Measurements from ENCODE around the gene DNAJC11.
"Not testable (repeated sequence)": the region's sequence is repeated elsewhere in the genome, so short reads cannot be mapped to it uniquely, and the experiment has no call there.

Gene DNAJC11

GRCh38 chr1:6701437-6702153 lies at the start of gene DNAJC11:
Gene DNAJC11, minus strand, starts transcription at chr1:6701816. Its CDS starts 16 bp downstream, at chr1:6701800.
- DNase-seq = peak; percentile 87

GRCh38 chr1:6750490-6750889 lies 48.9 kb upstream of the DNAJC11 start:
- DNase-seq = no peak

- no peak for DNase-seq
Measured at GRCh38 chr1:6747674-6748073, 46.1 kb upstream of the DNAJC11 start.

- no peak for DNase-seq
Measured at GRCh38 chr1:6745073-6745472, 43.5 kb upstream of the DNAJC11 start.

GRCh38 chr1:6743189-6744101 lies 41.8 kb upstream of the DNAJC11 start:
- DNase-seq = no peak

- DNase-seq = not testable (repeated sequence)
Measured at GRCh38 chr1:6742676-6743188, 41.1 kb upstream of the DNAJC11 start.

- DNase-seq = no peak
Measured at GRCh38 chr1:6738987-6739676, 37.5 kb upstream of the DNAJC11 start.

GRCh38 chr1:6732942-6733341 lies 31.3 kb upstream of the DNAJC11 start:
- no peak for DNase-seq

GRCh38 chr1:6731905-6732304 lies 30.3 kb upstream of the DNAJC11 start:
- no peak for DNase-seq

GRCh38 chr1:6730880-6731279 lies 29.3 kb upstream of the DNAJC11 start:
- DNase-seq = no peak

GRCh38 chr1:6730473-6730872 lies 28.9 kb upstream of the DNAJC11 start:
- no peak for DNase-seq

- no peak for DNase-seq
Measured at GRCh38 chr1:6727535-6727934, 25.9 kb upstream of the DNAJC11 start.

GRCh38 chr1:6726253-6726652 lies 24.6 kb upstream of the DNAJC11 start:
- DNase-seq = no peak

GRCh38 chr1:6724517-6725141 lies 23.0 kb upstream of the DNAJC11 start:
- DNase-seq = peak; percentile 74

GRCh38 chr1:6723621-6724428 lies 22.2 kb upstream of the DNAJC11 start:
- no peak for DNase-seq

- no peak for DNase-seq
Measured at GRCh38 chr1:6711174-6711573, 9.6 kb upstream of the DNAJC11 start.

GRCh38 chr1:6704746-6705145 lies 3.1 kb upstream of the DNAJC11 start:
- no peak for DNase-seq

GRCh38 chr1:6703016-6703415 lies 1.4 kb upstream of the DNAJC11 start:
- DNase-seq = no peak

- DNase-seq = no peak
Measured at GRCh38 chr1:6700853-6701436, 671 bp downstream of the DNAJC11 start.

- not testable (repeated sequence) for DNase-seq
Measured at GRCh38 chr1:6699915-6700314, 1.7 kb downstream of the DNAJC11 start.

- no peak for DNase-seq
Measured at GRCh38 chr1:6695868-6696267, 5.7 kb downstream of the DNAJC11 start.

All from T1000 (cell line).